HFF-Myc (cell line): Measurements from ENCODE around the gene KLHDC4.

ENCODE experiments used
- DNase-seq: peaks from one replicate; pipeline ENCODE4 v3.0.0-alpha.2; 2011; ENCODE audit warnings: low read depth; ENCODE audit errors: extremely low read depth
- H3K4me3 ChIP-seq: replicated peaks from 2 replicates; pipeline ENCODE4 v1.5.1; 2011; ENCODE audit warnings: low read depth, mild to moderate bottlenecking, control low read depth, low read length
- TF ChIP-seq, protein P1 (sequence below): IDR thresholded peaks from 2 replicates; pipeline ENCODE4 v1.5.1; 2012; ENCODE audit warnings: mild to moderate bottlenecking, low read depth, low read length, control low read depth; ENCODE audit errors: missing control alignments

Gene KLHDC4

DNA sequence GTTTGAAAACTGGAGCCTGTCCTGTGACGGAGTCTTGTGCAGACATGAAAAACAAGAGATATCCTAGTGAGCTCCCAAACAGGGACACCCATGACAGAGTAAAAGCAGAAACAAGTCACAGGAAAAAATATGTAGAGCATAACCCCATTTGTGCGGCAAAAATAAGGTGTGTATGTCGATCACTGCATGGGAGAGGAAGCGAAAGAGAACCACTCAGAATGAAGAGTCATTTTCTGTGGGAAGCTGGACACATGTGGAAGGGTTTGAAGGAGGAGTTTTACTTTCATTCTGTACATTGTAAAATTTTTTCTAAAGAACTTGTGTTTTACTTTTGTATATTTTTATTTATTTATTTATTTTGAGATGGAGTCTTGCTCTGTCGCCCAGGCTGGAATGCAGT, 91.4 kb downstream of the KLHDC4 start:
- no peak overlapping the region for H3K4me3 ChIP-seq
- TF ChIP-seq, protein P1, sequence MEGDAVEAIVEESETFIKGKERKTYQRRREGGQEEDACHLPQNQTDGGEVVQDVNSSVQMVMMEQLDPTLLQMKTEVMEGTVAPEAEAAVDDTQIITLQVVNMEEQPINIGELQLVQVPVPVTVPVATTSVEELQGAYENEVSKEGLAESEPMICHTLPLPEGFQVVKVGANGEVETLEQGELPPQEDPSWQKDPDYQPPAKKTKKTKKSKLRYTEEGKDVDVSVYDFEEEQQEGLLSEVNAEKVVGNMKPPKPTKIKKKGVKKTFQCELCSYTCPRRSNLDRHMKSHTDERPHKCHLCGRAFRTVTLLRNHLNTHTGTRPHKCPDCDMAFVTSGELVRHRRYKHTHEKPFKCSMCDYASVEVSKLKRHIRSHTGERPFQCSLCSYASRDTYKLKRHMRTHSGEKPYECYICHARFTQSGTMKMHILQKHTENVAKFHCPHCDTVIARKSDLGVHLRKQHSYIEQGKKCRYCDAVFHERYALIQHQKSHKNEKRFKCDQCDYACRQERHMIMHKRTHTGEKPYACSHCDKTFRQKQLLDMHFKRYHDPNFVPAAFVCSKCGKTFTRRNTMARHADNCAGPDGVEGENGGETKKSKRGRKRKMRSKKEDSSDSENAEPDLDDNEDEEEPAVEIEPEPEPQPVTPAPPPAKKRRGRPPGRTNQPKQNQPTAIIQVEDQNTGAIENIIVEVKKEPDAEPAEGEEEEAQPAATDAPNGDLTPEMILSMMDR, result no peak
- DNase-seq, result no peak

DNA sequence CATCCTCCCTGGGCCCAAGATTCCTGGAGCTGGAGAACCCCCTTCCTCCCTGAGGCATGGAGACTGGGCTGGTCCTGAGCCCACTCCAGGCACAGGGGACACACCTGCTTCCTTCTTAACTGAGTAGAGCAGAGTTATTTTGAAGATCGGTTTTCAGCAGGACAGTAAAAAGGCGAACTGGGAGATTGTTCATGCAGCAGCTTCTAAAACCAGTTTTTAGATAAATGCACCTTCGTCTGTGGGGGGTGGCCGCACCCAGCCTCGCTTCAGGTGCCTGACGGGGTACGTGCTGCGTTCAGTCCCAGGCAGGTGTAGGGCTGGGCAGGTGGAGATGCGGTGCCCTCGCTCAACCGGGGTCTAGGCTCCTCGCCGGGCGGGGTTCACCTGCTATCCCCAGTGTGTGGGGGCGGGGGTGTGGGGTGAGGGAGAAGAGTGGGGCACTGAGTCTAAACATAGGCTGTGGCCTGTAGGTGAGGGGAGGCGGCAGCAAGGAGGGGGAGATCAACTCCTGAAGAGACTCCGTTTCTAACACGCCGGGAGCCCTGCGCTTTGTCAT, 94.0 kb downstream of the KLHDC4 start:
- DNase-seq, result no peak
- TF ChIP-seq, protein P1, result no peak
- H3K4me3 ChIP-seq, result no peak overlapping the region

DNA sequence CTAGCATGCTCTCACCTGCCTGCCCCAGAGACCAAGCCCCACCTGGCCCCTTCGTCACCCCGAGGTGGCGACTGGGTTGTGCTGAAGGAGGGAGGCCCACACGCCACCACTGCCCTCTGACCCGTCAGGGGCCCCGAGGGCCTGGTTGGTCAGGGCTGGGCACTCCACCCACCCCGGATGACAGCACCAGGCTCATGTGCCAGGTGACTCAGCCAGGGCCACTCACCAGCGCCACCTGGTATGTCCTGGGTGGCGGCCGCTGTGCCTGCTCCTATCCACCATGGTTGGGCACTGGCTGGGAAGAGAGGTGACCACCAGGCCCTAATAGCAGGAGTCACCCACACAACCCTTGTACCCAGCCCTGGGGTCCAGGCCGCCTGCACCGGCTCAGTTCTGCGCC, 94.6 kb downstream of the KLHDC4 start:
- DNase-seq, result no peak
- TF ChIP-seq, protein P1, result no peak
- H3K4me3 ChIP-seq, result no peak overlapping the region

DNA sequence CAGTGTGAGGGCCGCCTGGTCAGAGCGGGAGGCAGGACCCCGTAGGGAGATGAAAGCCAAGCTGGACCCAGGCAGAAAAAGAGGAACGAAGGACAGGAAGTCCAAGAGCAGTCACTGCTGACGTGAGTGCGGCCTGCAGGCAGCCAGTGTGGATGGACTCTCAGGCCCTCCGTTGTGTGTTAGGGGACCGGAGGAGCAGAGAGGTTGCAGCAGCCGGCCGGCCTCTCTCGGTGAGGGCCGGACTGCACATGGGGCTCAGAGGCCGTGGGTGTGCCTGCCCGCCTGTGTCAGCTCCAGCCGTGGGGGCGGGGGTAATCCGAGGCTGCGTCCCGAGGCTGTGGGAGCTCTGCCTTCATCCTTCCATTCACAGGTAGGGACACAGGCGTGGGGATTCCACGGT, 96.1 kb downstream of the KLHDC4 start:
- H3K4me3 ChIP-seq, result no peak overlapping the region
- TF ChIP-seq, protein P1, result no peak
- no peak for DNase-seq

DNA sequence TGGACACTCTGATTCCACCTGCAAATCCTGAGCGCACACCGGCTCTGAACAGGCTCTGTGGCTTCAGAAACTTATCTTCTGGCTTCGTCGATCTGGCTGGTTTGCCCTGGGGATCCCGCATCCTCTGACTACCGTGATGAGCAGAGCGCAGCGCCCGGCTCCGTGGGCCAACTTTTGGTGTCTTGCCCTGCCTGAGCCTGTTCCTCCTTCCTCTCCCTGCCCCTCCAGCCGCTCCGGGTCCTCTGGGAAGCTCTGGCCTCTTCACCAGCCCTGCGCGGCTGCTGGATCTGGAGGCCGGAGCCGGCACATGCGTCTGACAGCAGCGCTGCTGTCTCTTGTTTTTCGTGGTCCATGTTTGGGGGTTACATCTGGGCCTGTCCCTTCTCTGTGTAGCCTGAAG, 97.8 kb downstream of the KLHDC4 start:
- no peak overlapping the region for H3K4me3 ChIP-seq
- TF ChIP-seq, protein P1, result no peak
- no peak for DNase-seq

DNA sequence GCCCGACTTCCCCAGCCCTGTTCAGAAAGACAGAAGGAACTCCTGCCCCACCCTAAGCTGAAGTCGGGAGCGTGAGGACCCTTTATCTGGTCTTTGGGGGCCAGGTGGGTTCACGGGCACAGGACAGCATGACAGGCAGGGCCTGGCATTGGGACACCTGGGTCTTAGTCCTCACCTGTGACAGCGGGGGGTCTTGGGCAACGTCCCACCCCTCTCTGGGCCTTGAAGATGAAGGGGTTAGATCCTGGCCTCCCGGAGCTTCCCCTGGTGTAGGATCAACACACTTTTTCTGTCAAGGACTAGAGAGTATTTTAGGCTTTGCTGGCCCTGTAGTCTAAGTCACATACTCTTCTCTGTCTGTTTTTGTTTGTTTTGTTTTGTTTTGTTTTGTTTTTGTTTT, 98.3 kb downstream of the KLHDC4 start:
- TF ChIP-seq, protein P1, result no peak
- H3K4me3 ChIP-seq, result no peak overlapping the region
- no peak for DNase-seq

DNA sequence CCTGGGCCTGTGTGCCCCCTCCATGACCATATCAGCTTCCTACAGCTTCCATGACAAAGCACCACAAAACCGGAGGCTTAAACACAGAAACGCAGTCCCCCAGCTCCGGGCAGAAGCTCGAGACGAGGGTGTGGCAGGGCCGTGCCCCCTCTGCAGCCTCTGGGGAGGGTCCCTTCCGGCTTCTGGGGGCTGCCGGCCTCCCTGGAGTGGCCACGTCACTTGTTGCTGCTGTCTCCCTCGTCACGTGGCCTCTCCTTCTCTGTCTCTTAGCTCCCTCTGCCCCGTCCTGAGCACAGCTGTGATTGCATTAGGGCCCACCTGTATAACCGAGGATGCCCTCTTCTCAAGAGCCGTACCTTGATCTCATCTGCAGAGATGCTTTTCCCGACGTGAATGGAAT, 98.9 kb downstream of the KLHDC4 start:
- no peak overlapping the region for H3K4me3 ChIP-seq
- TF ChIP-seq, protein P1, result no peak
- DNase-seq, result no peak
